Stimulated activated CD8-positive, alpha-beta memory T cell treated with anti-CD3 and anti-CD28 coated beads, Interleukin-15, amount 100 ng/mL, for 1 hour (primary cell): Measurements from ENCODE around the gene DUSP2.

ENCODE experiments used
- DNase-seq: peaks from one replicate; pipeline ENCODE4 v3.0.0-alpha.2; 2020; ENCODE audit warnings: low read depth

DUSP2 gene

DNA sequence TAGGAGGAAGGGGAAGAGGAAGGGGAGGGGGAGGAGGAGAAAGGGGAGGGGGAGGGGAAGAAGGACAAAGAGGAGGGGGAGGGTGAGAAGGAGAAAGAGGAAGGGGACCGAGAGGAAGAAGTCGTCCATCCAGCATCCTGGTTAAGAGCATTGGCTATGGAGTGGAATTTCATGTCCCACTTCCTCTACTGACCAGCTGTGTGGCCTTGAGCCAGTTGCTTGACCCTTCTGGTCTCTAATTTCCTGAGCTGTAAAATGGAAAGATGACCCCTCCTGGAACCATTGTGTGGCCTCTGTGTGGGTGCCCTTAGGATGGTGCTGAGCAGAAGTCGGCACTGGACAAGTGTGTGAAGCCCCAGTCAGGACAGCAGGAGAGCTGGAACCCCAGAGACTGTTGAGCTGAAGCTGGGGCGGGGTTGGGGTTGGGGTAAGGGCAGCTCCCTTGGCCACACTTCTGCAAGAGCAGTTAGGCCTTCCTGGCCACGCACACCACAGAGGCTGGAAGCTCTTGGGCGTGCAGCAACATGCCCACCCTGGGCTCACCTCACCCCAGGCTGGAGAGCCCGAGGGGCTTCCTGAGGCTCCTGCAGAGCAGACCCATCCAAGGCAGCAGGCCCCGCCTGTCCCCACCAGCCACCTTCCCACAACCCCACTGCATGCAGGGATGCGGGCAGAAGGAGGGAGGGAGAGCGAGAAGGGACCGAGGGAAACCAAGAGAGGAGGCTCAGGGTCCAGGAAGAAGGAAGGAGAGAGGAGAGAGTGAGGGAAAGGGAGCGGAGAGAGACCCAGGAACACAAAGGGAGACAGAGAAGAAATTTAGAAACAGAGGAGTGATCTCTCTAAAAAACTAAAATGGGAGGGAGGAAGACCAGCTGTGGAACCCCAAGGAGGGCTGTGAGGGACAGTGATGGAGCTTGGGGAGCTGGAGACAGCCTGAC, 45.1 kb downstream of the DUSP2 start:
- DNase-seq, result no peak

DNA sequence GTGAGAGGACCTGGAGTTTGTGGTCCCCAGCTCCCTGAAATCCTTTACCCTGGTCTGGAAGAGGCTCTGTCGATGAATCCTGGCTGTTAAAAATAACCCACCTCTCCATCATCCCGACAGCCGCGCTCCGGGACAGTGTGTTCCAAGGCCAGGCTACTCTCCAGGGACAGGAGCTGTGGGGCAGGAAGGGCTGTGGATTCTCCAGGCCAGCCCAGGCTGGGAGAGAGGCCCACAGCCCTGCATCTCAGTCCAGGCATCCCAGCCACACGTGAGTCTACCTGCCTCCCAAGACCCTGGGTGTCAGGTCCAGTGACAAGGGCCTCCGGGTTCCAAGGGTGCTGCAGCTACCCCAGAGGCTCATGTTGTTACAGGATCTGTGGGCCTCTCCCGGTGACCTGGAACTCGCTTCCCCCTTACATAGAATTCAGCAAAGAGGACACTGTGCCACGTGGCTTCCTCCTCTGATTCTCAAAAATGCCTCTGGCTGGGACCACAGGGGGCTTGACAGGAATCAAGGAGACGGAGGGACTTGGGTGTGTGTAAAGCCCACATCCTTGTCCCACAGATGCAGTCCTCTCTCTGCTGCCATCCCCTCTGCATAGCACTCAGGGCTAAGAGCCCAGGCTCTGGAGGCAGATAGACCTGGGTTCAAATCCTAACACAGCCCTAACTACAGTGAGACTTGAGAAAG, 46.2 kb downstream of the DUSP2 start:
- no peak for DNase-seq

DNA sequence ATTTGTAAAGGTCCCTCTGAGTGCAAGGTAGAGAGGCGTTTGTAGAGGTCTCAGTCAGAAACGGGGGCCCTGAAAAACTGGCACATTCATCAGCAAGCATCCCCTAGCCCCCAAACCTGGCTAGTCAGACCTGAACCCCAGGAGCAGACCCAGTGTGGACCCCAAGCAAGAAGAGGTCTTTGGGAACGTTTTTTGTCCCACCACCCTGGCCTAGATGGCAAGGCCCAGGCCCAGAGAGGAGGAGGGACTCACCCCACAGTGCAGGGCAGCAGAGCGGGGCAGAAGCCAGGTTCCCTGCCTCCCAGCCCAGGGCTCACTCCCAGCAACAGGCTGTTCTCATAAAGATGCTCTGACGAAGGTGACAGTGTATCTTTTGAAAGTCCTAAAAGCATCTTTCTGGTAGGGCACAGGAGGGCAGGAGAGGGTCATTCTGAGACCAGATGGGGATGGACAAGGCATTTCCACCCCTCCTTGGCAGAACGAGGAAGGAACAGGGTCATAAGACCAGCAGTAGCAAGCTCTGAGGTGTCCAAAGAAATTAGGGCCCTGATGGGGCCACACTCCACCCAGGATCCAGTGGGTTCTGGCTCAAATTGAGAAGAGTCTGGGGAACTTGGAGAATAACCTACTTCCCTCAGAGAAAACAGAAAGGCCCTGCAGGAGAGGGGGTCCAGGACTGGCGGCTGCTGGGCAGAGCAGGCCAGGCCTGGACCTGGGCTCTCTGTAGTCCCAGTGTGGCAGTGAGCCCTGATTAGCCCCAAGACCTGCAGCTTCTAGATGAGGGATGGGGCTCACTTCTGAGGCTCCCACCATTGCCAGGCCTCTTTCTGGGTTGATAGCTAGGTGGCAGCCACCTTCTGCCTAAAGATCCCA, 47.1 kb downstream of the DUSP2 start:
- DNase-seq, result no peak

DNA sequence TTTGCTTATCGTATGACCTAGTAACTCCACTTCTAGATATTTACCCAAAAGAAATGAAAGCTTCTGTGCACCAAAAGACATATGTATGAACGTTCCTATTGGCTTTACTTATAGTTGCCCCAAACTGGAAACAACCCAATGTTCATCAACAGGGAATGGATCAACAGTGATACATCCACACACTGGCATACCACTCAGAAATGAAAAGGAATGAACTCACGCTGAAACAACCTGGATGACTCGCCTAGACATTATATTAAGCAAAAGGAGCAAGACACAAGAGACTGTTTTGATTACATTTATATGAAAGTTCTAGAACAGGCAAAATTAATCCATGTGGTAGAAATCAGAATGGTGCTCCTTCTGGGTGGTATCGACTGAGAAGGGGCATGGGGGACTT, 47.8 kb downstream of the DUSP2 start:
- no peak for DNase-seq

DNA sequence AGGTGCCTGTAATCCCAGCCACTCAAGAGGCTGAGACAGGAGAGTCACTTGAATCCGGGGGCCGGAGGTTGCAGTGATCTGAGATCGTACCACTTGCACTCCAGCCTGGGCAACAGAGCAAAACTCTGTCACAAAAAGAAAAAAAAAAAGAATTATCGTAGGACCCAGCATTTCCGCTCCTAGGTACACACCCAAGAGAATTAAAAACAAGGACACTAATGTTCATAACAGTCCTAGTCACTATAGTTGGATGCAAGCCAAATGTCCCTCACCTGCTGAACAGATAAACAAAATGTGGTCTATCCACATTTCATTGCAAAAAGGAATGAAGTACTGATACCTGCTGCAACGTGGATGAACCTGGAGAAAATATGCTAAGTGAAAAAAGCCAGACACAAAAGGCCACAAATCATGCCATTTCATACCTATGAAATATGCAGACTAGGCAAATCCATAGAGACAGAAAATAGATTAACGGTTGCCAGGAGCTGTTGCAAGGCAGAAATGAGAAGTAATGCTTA, 50.1 kb downstream of the DUSP2 start:
- DNase-seq, result no peak

DNA sequence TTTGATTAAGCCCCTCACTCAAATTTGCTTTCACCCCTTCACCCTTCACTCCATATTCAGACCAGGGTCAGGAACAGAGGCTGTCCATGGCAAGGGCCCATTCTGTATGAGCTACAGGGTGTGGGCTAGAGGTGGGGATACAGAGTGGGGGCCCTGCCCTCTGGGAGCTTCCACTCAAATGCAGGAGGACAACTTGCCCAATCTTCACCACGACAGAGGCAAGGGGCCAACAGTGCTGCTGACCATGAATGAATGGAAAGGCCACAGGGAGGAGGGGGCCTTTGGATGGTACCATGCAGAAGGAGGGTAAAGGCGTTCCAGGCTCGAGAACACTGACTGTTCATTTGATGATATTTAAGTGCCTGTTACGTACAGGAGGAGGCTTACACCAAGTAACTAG, 51.7 kb downstream of the DUSP2 start:
- DNase-seq, result no peak
